ENCODE data around the gene NEURL2.
"Not testable (repeated sequence)": the region's sequence is repeated elsewhere in the genome, so short reads cannot be mapped to it uniquely, and the experiment has no call there.

Gene NEURL2, protein sequence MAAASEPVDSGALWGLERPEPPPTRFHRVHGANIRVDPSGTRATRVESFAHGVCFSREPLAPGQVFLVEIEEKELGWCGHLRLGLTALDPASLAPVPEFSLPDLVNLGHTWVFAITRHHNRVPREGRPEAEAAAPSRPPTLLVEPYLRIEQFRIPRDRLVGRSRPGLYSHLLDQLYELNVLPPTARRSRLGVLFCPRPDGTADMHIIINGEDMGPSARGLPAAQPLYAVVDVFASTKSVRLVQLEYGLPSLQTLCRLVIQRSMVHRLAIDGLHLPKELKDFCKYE

DNA sequence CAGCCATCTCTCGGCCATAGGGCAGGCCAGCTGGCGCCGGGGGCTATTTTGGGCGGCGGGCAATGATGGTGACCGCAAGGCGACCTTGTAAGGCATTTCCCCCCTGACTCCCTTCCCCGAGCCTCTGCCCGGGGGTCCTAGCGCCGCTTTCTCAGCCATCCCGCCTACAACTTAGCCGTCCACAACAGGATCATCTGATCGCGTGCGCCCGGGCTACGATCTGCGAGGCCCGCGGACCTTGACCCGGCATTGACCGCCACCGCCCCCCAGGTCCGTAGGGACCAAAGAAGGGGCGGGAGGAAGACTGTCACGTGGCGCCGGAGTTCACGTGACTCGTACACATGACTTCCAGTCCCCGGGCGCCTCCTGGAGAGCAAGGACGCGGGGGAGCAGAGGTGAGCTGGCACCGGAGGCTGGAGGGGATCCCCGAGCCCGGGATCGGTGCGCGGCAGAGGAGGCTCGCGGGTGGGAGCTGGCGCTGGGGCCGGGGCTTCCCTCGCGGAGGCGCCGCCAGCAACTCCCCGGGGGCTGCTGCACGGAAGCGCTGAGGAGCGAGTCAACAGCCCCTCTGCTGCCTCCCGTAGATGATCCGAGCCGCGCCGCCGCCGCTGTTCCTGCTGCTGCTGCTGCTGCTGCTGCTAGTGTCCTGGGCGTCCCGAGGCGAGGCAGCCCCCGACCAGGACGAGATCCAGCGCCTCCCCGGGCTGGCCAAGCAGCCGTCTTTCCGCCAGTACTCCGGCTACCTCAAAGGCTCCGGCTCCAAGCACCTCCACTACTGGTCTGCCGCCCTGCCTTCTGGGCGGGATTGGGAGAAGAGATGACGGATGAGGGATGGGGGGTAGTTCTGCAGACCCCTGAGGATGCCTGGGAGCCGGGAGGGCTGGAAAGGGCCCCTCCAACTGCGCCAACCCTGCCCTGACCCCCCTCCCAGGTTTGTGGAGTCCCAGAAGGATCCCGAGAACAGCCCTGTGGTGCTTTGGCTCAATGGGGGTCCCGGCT lies at the start of gene NEURL2, which contains the start of gene CTSA:
Gene NEURL2, minus strand, starts transcription at position 224 of the 999 bp plus-strand sequence. Its CDS starts 217 bp downstream, at position 7.
Gene CTSA, plus strand, starts transcription at position 351 of the 999 bp plus-strand sequence. Its CDS starts 234 bp downstream, at position 585.
- in situ Hi-C loops (cut with HindIII; ENCODE audit: low sequenced_read_pairs) = loop anchor here (5.0 kb wide), 1 partner anchor 51 kb away; no protein-coding TSS in a partner anchor

DNA sequence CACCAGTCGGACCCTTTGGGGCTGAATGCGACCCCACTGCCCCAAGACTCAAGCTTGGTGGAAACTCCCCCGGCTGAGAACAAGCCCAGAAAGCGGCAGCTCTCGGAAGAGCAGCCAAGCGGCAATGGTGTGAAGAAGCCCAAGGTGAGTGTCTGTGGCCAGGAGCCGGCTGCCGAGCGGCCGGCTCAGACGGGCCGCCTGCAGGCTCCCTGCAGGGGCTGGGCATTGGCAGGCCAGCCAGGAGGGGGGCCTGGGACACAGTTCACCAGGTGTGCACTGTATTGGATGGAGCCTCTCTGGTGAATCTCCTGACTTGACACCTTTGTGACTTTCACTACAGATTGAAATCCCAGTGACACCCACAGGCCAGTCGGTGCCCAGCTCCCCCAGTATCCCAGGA lies 49.5 kb upstream of the NEURL2 start:
- in situ Hi-C loops (cut with HindIII; ENCODE audit: low sequenced_read_pairs) = loop anchor here (5.0 kb wide), 1 partner anchor 48 kb away; the partner anchor contains the start of genes CTSA and NEURL2

DNA sequence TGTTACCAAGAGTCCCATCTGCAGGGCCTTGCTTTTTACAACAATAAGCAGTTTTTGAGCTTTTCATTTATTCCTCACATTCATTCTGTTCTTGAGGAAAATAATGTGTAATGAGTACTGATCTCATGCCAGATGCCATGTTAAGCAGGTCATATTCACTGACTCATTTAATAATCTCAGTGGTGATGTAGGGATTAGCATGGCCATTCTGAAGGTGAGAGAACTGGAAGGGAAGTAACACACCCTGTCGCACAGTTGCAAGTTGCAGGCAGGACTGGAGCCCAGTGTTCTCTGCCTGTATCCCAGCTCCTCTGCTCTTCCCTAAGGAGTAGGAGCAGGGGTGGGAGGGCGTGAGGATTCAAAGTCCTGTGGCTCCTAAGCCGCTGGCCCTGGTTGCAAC lies 49.0 kb upstream of the NEURL2 start:
- in situ Hi-C loops (cut with HindIII; ENCODE audit: low sequenced_read_pairs) = loop anchor here (5.0 kb wide), 1 partner anchor 48 kb away; the partner anchor contains the start of genes CTSA and NEURL2

DNA sequence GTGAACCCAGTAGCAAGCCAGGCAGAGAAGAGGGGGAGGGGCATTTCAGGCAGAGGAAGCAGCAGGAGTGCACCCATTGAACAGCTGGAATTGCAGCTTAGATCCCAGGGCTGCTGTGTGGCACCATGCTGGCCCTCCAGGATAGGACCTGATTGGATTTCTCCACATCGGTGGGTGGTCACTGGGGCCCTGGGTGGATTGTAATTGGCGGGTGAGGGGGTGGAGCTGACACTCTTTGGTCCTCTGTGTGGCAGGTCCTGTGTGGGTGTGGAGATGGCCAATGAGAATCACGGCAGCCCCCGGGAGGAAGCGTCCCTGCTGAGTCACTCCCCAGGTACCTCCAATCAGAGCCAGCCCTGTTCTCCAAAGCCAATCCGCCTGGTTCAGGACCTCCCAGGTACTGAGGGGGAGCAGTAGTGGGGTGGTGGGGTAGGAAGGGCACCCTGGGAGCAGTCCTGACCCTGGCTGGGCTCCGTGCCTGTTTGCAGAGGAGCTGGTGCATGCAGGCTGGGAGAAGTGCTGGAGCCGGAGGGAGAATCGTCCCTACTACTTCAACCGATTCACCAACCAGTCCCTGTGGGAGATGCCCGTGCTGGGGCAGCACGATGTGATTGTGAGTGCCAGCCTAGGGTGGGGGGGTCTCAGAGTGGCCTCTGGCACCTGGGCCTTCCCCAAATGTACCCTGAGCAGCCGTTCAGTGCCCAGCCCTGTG lies 47.9 kb upstream of the NEURL2 start:
- in situ Hi-C loops (cut with HindIII; ENCODE audit: low sequenced_read_pairs) = no loop called here

DNA sequence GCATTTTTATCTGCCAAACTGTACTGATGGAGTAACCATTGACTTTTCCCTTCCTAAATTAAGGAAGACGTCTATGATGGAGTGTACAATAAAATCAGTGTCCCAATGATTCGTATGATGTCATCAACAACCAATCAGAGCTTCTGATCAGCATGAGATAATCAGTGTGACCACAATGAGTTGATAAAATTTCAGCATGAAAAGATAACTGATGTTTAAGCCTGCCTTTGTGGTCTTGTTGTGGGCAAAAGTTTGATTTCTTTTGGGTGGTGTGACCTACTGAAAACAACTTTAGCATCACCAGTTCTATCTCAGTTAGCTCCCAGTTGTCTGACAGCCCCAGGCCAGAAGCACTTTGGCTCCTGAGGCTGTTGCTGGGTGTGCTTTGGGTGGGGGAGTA lies 46.8 kb upstream of the NEURL2 start:
- in situ Hi-C loops (cut with HindIII; ENCODE audit: low sequenced_read_pairs) = no loop called here

DNA sequence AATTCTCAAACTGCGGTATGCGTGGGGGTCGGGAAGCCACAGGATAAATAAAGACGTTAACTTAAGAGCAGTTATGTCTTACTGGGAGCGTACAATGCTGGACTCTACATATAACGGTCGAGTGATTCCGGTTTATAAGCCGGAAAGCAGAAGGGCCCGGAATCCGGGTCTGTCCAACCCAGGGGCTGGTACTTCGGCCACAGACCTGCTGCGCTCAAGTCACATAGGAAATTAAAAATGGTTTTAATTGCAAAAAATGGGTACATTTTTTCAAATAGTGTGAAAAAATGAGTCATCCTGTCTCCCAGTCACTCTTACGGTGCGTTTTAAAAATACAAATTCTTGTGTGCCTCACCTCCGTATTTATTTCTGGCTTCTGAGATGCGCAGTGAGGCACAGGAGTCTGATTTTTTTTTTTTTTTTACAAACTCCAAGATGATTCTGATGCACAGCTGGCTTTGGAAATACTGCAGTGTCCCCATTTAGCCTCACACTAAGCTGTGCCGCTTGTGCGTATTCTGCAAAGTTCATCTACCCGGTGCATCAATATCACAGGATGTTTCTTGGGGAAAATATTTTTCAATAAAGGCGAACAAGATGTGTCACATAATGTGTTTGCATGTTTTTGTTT lies 44.5 kb upstream of the NEURL2 start:
- in situ Hi-C loops (cut with HindIII; ENCODE audit: low sequenced_read_pairs) = no loop called here

DNA sequence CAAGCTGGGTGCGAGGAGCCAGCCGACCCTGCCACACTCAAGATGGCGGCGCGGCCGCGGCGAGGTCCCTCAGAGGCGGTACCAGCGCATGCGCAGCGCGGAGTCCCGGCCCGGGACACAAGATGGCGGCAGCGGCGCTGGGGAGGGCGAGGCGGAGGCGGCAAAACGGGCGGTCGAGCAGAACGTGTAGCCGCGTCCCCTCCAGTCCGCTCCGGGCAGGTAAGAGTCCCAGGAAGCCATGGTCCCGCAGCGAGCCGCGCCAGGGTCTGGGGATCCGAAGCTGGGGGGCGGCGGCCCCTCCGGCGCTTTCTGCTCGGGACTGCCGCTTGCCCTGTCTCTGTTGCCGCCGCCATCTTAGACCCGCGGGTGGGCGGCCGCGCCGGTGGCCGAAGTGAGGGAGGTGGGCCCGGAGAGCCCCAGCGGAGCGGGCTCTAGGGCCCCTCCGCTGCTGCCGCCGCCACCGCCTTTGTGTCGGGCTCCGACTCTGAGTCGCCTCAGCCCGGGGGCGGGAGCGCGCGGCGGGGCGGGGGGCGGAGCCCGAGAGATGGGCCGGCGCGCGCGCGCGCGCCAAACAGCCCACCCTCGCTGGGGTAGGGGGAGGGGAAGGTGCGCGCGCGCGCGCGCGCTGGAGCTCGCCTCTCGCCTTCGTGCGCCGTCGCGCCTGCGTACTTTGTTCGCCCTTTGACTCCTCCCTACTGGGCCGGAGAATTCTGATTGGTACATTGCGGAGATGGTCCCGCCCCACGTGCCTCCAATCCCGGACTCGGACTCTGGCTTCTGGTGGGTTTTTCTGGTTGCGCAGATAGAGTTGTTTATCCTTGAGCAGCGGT lies 43.8 kb upstream of the NEURL2 start, which contains the start of gene PCIF1:
Gene PCIF1, plus strand, starts transcription at position 98 of the 830 bp plus-strand sequence. CDS start 4,317 bp downstream, outside the sequence.
- in situ Hi-C loops (cut with HindIII; ENCODE audit: low sequenced_read_pairs) = no loop called here

DNA sequence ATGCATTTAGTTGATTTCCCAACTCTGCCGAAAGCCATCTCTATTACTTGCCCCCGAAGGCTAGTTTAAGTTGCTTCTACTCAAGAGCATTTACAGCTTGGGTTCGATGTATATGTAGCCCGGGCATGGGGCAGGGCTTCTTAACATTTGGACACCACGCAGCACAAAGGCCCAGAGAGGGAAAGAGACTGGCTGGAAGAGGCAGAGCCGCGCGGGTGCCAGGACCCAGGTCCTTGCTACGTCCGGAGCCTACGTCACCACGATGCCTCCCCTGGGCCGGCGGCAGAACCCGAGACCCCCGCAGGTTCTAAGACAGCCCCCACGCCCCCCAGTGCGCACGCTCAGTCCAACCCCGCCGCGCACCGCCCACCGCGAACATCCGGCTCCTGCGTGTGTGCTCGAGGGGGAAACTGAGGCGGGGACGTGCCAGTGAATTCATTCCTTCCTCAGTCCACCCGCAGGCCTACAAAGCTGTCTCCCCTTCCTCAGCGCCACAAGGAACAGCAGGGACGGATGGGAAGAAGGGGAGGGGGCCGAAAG lies 43.1 kb upstream of the NEURL2 start:
- in situ Hi-C loops (cut with HindIII; ENCODE audit: low sequenced_read_pairs) = no loop called here

DNA sequence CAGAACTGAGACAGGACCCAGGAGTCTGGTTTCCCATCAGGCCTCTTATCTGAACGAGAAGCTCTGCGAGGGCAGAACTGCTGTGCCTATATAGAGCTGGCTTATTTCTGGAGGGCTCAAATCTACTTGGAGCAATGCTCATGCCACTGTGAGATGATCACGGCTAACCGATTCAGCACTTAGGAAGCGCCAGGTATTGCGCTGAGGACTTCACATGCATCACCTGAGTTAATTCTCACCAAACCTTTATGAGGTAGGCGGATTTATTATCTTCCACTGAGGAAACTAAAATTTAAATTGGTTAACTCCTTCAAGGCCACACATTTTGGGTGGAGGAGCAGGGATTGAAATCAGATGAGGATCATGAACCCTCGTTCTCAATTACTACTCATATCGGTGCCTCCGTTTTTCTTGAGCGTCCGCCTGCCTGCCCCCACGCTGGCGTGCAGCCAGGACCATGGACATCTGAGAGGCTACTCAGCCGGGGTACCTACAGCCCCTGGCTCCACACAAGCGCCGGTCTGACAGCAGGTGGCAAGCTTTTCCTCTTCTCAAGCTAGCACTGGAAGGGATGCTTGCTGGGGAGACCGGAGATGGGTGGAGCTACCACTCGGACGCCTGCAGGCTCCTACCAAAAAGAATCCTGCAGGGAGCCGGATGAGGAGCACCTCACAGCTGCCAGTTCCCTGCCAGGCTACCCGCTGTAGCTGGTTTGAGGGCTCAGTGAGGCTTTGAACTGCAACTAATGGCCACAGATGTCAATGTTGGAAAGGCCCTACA lies 42.4 kb upstream of the NEURL2 start:
- in situ Hi-C loops (cut with HindIII; ENCODE audit: low sequenced_read_pairs) = no loop called here

DNA sequence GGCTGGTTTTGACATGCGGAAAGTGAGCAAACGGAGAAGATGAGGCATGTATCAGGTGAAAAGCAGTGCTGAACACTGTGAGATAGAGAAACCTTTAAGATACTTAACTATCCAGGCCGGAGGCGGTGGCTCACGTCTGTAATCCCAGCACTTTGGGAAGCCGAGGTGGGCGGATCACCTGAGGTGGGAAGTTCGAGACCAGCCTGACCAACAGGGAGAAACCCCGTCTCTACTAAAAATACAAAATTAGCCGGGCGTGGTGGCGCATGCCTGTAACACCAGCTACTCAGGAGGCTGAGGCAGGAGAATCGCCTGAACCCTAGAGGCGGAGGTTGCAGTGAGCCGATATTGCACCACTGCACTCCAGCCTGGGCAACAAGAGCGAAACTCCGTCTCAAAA lies 40.7 kb upstream of the NEURL2 start:
- in situ Hi-C loops (cut with HindIII; ENCODE audit: low sequenced_read_pairs) = not testable (repeated sequence)

DNA sequence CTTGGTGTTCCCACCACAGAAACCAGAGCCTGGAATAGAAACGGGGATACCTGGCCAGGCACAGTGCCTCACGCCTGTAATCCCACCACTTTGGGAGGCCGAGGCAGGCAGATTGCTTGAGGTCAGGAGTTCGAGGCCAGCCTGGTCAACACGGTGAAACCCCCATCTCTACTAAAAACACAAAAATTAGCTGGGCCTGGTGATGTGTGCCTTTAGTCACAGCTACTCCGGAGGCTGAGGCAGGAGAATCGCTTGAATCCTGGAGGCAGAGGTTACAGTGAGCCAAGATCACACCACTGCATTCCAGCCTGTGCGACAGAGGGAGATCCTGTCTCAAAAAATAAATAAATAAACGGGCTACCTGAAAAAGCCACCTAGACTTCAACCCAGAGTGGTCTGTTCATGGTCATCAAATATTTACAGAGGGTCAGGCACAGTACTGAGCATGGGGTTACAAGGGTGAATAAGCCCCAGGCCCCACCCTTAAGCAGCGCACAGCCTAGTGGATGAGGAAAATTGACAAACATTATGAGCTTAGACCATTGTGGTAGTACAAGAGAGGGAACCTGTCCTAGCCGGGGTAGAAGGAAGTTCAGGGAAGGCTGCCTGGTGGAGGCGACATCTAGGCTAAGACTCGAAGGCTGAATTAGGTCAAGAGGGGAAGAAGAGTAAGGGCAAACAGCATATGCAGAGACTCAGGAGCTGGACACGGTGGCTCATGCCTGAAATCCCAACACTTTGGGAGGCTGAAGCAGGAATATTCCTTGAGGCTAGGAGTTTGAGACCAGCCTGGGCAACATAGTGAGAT lies 36.3 kb upstream of the NEURL2 start:
- in situ Hi-C loops (cut with HindIII; ENCODE audit: low sequenced_read_pairs) = no loop called here

DNA sequence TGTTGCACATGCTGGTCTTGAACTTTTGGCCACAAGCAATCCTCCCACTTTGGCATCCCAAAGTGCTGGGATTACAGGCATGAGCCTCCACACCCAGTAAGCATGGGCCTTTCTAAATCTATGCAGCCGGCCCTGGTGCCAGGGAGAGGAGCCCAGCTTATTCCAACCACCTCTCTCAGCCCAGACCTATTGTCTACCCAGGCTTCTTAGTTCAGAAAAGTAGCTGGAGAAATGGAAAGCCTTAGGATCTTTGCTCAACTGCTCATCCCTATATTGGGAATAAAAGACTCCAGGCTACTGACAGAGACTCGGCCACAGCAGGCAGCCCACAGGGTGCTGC lies 35.7 kb upstream of the NEURL2 start:
- in situ Hi-C loops (cut with HindIII; ENCODE audit: low sequenced_read_pairs) = no loop called here

DNA sequence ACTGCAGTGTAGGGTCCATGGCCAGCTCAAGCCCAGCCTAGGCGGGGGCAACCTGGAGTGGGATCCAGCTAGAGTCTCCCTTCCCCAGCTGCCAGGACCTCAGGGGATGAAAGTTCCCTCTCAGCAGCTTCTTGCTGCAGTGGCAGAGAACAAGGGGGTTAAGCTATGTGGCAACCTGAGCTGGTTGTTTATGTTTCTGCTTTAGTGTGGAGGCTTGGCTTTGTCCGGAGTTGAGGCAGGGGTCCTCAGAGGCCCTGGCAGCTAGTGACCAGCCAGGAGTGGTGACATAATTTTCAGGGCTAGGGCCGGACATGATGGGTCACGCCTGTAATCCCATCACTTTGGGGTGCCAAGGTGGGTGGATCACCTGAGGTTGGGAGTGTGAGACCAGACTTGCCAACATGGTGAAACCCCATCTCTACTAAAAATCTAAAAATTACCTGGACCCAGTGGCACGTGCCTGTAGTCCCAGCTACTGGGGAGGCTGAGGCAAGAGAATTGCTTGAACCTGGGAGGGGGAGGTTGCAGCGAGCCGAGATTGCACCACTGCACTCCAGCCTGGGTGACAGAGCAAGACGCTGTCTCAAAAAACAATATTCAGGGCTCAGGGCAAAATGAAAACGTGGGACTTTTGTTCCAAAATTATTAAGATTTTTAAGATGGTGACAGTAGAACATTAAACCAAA lies 35.0 kb upstream of the NEURL2 start:
- in situ Hi-C loops (cut with HindIII; ENCODE audit: low sequenced_read_pairs) = no loop called here

DNA sequence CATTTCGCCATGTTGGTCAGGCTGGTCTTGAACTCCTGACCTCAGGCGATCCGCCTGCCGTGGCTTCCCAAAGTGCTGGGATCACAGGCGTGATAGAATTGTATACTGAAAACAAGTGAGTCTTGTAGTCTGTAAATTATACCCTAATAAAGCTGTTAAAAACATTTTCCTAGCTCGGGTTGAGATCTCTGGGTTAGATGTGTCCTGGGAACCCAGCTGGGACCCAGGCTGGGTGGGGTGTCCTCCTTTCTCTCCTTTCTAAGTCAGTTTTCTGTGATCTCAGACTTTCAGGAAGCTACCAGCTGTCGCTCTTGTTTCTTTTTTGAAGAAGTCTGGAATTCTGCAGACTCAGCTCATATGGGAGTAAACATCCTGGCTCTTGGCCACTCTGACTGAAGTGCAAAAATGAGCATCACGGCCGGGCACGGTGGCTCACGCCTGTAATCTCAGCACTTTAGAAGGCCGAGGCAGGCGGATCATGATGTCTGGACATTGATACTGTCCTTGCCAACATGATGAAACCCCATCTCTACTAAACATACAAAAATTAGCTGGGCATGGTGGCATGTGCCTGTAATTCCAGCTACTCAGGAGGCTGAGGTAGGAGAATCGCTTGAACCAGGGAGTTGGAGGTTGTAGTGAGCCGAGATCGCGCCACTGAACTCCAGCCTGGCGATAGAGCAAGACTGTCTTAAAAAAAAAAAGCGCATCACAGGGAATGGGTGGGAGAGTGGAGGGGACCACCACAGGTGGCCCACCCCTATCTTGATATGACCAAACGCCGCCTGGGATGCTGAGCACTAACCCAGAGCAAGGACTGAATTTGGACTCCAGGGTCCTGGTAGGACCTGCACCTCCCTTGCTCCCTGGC lies 33.6 kb upstream of the NEURL2 start:
- in situ Hi-C loops (cut with HindIII; ENCODE audit: low sequenced_read_pairs) = no loop called here

DNA sequence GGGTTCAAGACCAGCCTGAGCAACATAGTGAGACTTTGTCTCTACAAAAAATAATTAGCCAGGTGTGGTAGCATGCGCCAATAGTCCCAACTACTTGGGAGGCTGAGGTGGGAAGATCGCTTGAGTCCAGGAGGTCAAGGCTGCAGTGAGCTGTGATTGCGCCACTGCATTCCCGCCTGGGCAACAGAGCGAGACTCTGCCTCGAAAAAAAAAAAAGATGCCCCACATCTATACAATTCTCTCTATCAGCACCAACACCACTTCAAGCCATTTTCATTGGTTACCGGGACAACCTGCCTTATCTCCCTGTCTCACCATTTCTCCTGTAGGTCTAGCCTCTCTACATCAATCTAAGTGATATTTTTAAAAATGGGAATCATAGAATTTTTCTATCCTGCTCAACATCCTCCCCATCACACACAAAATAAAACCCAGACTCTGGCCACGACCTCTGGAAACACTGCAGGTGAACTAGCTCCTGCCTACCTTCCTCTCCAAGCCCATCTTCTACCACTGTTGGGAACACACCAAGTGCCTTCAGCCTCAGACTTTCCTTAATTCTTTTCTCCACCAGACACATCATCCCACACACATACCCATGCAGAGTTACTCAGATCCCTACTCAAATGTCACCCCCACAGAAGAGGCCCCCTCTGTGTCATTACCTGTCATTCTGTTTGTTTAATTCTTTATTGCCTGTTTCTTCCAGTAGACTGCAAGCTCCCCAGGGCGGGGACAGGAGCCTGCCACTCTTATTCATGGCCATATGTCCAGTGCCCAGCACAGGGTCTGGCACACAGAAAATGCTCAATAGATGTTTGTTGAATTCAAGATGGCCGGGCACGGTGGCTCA lies 30.6 kb upstream of the NEURL2 start:
- in situ Hi-C loops (cut with HindIII; ENCODE audit: low sequenced_read_pairs) = no loop called here

All from endothelial cell of hepatic sinusoid (primary cell).